Activated naive CD8-positive, alpha-beta T cell treated with anti-CD3 and anti-CD28 coated beads for 36 hours (primary cell): ENCODE measurements around the gene CD5L. TPM values are rescaled to one million over a fixed set of nuclear protein-coding genes. Genes with fewer than 3 reads are reported as not detected.

Experiments
- DNase-seq: peaks from one replicate; pipeline ENCODE4 v3.0.0; 2021
- H3K27ac Mint-ChIP-seq: one replicate; pipeline ENCODE4 v1.8.0; 2022; ENCODE audit warnings: mild to moderate bottlenecking, moderate library complexity, mixed read lengths
- H3K27me3 Mint-ChIP-seq: one replicate; pipeline ENCODE4 v1.8.0; 2022; ENCODE audit warnings: mild to moderate bottlenecking, mixed read lengths
- H3K36me3 Mint-ChIP-seq: one replicate; pipeline ENCODE4 v1.8.0; 2021; ENCODE audit warnings: mild to moderate bottlenecking, mixed read lengths
- H3K4me1 Mint-ChIP-seq: one replicate; pipeline ENCODE4 v1.8.0; 2021; ENCODE audit warnings: mixed read lengths
- H3K4me3 Mint-ChIP-seq: one replicate; pipeline ENCODE4 v1.8.0; 2022; ENCODE audit warnings: mild to moderate bottlenecking, moderate library complexity, mixed read lengths
- H3K9me3 Mint-ChIP-seq: one replicate; pipeline ENCODE4 v1.8.0; 2022; ENCODE audit warnings: mixed read lengths
- total RNA-seq, 2 experiments: library from RNA; stranded (reverse); gene quantifications; one replicate each; pipeline ENCODE4 v1.2.3, GENCODE V29; 2021

The CD5L gene
- total RNA-seq, 2 experiments from 2014 or later = not detected

GRCh38 chr1:157831968-157832626 is 9.5 kb downstream of the CD5L start:
- peaks cover 3% of the 10 kb centered on the region for H3K4me1 Mint-ChIP-seq
- H3K4me3 Mint-ChIP-seq = no peak overlapping the region
- H3K27me3 Mint-ChIP-seq = peaks cover 3% of the 10 kb centered on the region
- no peak for DNase-seq
- no peaks in the 10 kb centered on the region for H3K9me3 Mint-ChIP-seq
- no peak overlapping the region for H3K27ac Mint-ChIP-seq
- H3K36me3 Mint-ChIP-seq = no peaks in the 10 kb centered on the region

- no peaks in the 10 kb centered on the region for H3K9me3 Mint-ChIP-seq
- H3K27me3 Mint-ChIP-seq = peaks cover 3% of the 10 kb centered on the region
- H3K4me1 Mint-ChIP-seq = peaks cover 3% of the 10 kb centered on the region
- no peak overlapping the region for H3K4me3 Mint-ChIP-seq
- DNase-seq = no peak
- H3K36me3 Mint-ChIP-seq = no peaks in the 10 kb centered on the region
- H3K27ac Mint-ChIP-seq = no peak overlapping the region
These were observed 10.7 kb downstream of the CD5L start for GRCh38 chr1:157830887-157831286.

- no peak for DNase-seq
- Mint-ChIP-seq H3K9me3 (no peaks in the 10 kb centered on the region), H3K27me3 (peaks cover 3% of the 10 kb centered on the region), H3K4me1 (peaks cover 3% of the 10 kb centered on the region), H3K36me3 (no peaks in the 10 kb centered on the region), H3K4me3 (no peak overlapping the region), H3K27ac (no peak overlapping the region)
These were observed 11.9 kb downstream of the CD5L start for GRCh38 chr1:157829711-157830110.

DNA sequence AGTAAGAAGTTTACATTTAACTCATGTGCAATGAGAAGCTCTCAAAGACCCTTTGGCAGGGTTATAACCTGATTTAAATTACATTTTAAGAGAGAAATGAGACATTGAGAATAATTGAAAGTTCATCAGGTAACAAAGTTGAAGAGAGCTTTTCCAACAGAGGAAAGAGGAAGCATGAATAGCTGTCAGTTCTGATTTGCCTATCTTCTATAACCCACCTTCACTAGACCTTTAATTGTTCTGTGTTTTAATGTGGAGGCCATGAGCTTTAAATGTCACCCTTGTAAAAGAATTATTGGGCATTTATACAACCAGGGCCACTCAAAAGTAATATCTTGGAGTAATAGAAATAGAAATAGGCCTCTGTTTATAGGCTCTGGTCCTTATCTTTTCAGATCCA is 12.4 kb downstream of the CD5L start:
- Mint-ChIP-seq H3K27me3 (peaks cover 3% of the 10 kb centered on the region), H3K9me3 (no peaks in the 10 kb centered on the region), H3K4me1 (peaks cover 3% of the 10 kb centered on the region), H3K27ac (no peak overlapping the region), H3K4me3 (no peak overlapping the region), H3K36me3 (no peaks in the 10 kb centered on the region)
- DNase-seq = no peak

DNA sequence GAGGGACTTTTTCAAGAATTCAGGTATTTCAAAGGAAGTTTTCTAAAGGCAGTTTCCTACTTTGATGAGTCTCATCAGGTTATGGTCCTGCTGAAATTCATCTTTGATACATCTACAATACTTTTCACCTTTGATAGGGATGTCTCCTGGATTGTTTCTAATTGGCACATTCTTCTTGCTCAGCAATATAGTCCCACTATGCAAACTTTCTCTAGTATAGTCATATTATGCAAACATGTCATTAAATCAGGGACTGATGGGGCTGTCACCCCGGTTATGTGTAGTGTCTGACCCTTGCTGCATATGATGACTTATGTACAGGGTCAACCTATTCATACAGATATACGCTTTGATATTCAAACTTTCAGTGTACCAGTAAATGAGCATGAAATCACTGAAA is 21.3 kb downstream of the CD5L start:
- no peak overlapping the region for H3K27ac Mint-ChIP-seq
- H3K27me3 Mint-ChIP-seq = peaks cover 8% of the 10 kb centered on the region
- no peaks in the 10 kb centered on the region for H3K9me3 Mint-ChIP-seq
- H3K36me3 Mint-ChIP-seq = no peaks in the 10 kb centered on the region
- no peaks in the 10 kb centered on the region for H3K4me1 Mint-ChIP-seq
- no peak overlapping the region for H3K4me3 Mint-ChIP-seq
- no peak for DNase-seq

GRCh38 chr1:157819896-157820295 is 21.7 kb downstream of the CD5L start, which contains the start of gene FCRL1:
Gene FCRL1 (minus strand): TSS chr1:157820120. CDS start chr1:157820037, 83 bp downstream.
- H3K27me3 Mint-ChIP-seq = peaks cover 9% of the 10 kb centered on the region
- DNase-seq = no peak
- no peak within 1 kb of the TSS for H3K4me3 Mint-ChIP-seq
- H3K36me3 Mint-ChIP-seq = no peaks in the 10 kb centered on the region
- no peaks in the 10 kb centered on the region for H3K4me1 Mint-ChIP-seq
- no peaks in the 10 kb centered on the region for H3K9me3 Mint-ChIP-seq
- no peak within 1 kb of the TSS for H3K27ac Mint-ChIP-seq

- no peak for DNase-seq
- Mint-ChIP-seq H3K27me3 (peaks cover 12% of the 10 kb centered on the region), H3K36me3 (no peaks in the 10 kb centered on the region), H3K4me3 (no peak overlapping the region), H3K27ac (no peak overlapping the region), H3K4me1 (no peaks in the 10 kb centered on the region), H3K9me3 (peaks cover 1% of the 10 kb centered on the region)
These were observed 22.4 kb downstream of the CD5L start for GRCh38 chr1:157819215-157819614.

GRCh38 chr1:157813269-157813668 is 28.3 kb downstream of the CD5L start:
- DNase-seq = no peak
- peaks cover 15% of the 10 kb centered on the region for H3K27me3 Mint-ChIP-seq
- peaks cover 14% of the 10 kb centered on the region for H3K9me3 Mint-ChIP-seq
- no peak overlapping the region for H3K4me3 Mint-ChIP-seq
- H3K4me1 Mint-ChIP-seq = no peaks in the 10 kb centered on the region
- H3K27ac Mint-ChIP-seq = no peak overlapping the region
- peaks cover 2% of the 10 kb centered on the region for H3K36me3 Mint-ChIP-seq

DNA sequence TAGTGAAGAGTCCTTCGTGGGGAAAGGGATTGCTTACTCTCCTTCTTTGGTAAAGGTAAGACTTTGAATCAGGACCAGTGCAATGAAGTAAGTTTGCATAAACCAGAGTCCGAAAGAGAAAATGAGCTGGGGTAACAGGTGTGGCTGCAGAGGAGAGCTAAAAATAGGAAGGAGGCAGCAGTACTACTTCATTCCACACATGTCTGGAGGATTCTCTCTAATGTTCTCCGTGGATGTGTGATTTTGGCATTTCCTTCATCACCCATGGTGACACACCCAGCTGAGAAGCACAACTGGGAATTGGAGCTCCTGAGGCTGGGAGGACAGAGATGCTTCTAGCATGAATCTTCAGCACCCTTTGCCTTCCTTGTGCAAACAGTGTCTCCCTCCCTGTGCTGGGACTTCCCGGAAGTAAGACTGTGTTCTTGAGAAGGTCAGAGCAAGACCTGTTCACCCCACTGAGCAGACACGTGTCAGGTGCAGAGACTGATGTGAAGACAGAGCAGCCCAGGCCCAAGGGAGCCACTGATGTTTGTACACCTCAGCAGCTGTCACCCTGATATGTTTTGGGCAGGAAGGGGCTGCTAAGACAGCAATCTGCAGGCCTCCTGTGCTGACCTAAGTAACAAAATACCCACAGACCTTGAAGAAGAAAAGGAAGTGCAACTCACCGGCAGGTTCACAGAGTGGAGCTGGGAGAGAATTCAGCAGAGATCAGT is 35.0 kb downstream of the CD5L start:
- H3K27ac Mint-ChIP-seq = no peak overlapping the region
- H3K9me3 Mint-ChIP-seq = no peaks in the 10 kb centered on the region
- peaks cover 10% of the 10 kb centered on the region for H3K27me3 Mint-ChIP-seq
- no peaks in the 10 kb centered on the region for H3K4me1 Mint-ChIP-seq
- no peak overlapping the region for H3K4me3 Mint-ChIP-seq
- peak; percentile 1 for DNase-seq
- no peaks in the 10 kb centered on the region for H3K36me3 Mint-ChIP-seq

DNA sequence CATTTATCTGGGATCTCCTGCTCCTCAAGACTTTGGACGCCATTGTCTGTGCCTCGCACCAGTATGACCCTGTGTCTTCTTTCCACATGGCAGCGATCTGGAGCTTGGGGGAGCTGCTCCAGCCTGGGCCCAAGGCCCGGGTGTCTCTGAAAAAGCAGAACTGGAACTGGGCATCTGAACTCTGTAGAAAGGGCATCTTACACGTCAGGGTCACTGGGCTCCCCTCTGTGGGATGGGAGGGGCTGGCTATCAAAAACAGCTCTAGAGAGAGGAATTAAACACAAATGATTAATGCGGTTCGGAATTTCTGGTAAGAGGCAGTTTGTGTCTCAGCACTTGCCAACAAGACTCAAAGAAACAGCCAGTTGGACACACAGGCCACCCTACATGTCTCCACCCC is 37.8 kb downstream of the CD5L start:
- Mint-ChIP-seq H3K27me3 (peaks cover 8% of the 10 kb centered on the region), H3K9me3 (no peaks in the 10 kb centered on the region), H3K4me1 (no peaks in the 10 kb centered on the region), H3K36me3 (no peaks in the 10 kb centered on the region), H3K27ac (no peak overlapping the region), H3K4me3 (no peak overlapping the region)
- DNase-seq = no peak

DNA sequence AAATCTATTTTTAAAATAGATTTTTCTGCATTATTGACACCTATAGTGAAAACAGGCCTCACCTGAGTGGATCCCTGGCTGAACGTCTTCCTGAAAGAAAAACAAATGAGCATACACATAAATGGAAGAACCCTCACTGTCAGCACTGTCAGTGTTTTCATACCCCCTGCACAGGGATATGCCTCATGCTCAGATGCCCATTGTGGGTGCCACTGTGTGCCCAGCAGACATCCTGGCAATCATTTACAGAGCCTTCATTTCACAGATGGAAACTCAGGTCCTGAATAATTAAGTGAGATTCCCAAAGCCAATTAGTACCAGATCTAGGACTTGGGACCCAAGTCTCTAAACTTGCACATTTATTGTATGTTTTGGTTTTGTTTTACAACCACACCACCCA is 41.6 kb downstream of the CD5L start:
- DNase-seq = no peak
- no peaks in the 10 kb centered on the region for H3K4me1 Mint-ChIP-seq
- no peaks in the 10 kb centered on the region for H3K9me3 Mint-ChIP-seq
- no peak overlapping the region for H3K4me3 Mint-ChIP-seq
- no peaks in the 10 kb centered on the region for H3K36me3 Mint-ChIP-seq
- H3K27ac Mint-ChIP-seq = no peak overlapping the region
- no peaks in the 10 kb centered on the region for H3K27me3 Mint-ChIP-seq

DNA sequence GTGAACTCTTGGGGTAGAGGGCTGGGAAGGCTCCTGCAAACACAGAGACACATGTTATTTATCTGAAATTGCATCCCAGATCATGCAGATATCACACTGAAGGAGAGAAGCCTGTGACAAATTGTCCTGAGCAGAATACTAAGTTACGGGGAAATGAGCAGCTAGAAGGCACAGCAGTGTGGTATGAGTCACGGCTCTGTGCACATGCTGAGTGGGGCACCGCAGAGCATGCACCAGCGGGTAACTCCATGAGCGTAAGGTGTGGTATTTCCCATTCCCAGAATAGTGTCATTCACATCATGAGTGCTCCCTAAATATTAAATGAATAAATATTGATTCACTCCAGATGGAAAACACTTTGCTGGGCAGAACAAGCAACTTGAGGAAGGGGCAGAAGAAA is 43.4 kb downstream of the CD5L start:
- no peak for DNase-seq
- H3K27ac Mint-ChIP-seq = no peak overlapping the region
- H3K4me3 Mint-ChIP-seq = no peak overlapping the region
- no peaks in the 10 kb centered on the region for H3K4me1 Mint-ChIP-seq
- H3K27me3 Mint-ChIP-seq = no peaks in the 10 kb centered on the region
- no peaks in the 10 kb centered on the region for H3K36me3 Mint-ChIP-seq
- peaks cover 6% of the 10 kb centered on the region for H3K9me3 Mint-ChIP-seq

DNA sequence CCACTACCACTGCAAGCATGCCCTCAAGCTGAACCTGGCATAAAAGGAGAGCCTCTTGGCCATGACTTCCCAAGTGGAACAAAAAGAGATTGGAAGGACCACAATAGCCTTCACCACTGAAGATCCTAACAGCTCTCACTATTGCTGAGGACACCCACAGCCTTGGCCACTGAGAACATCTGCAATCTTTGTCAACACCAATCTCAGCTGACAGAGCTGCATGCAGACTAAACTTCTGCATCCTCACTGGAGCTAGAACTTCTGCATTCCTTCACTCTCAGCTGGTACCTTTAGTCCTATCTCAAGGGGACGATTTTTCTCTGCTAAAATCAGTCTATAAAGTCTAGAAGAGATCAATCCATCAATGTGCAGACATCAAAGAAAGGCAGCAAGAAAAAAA is 56.4 kb downstream of the CD5L start:
- Mint-ChIP-seq H3K36me3 (peaks cover 3% of the 10 kb centered on the region), H3K9me3 (no peaks in the 10 kb centered on the region), H3K4me3 (no peak overlapping the region), H3K27ac (no peak overlapping the region), H3K4me1 (peaks cover 10% of the 10 kb centered on the region), H3K27me3 (peaks cover 3% of the 10 kb centered on the region)
- no peak for DNase-seq

DNA sequence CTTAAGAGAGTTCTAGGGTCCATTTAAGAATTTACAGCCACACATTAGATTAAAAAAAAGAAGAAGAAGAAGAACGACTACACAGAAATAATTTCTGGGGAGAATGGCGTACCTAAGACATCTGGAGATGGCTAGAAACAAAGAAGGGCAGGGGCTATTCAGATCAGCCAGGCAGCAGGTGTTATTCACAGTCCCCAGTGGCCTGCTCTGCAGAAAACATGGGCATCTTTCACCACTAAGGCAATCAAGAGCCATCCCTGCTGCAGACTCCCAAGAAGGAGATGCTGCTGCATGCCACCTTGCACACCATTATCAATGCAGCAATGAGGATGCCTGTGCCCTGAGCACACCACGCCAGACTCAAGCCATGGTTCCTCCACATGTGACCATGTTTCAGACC is 56.8 kb downstream of the CD5L start:
- Mint-ChIP-seq H3K4me1 (peaks cover 10% of the 10 kb centered on the region), H3K4me3 (no peak overlapping the region), H3K9me3 (no peaks in the 10 kb centered on the region), H3K27ac (no peak overlapping the region), H3K36me3 (peaks cover 3% of the 10 kb centered on the region), H3K27me3 (peaks cover 3% of the 10 kb centered on the region)
- DNase-seq = no peak

- Mint-ChIP-seq H3K4me3 (no peak overlapping the region), H3K9me3 (no peaks in the 10 kb centered on the region), H3K4me1 (peaks cover 10% of the 10 kb centered on the region), H3K36me3 (peaks cover 3% of the 10 kb centered on the region), H3K27ac (no peak overlapping the region), H3K27me3 (peaks cover 3% of the 10 kb centered on the region)
- DNase-seq = no peak
These were observed 58.7 kb downstream of the CD5L start for GRCh38 chr1:157782931-157783330.

DNA sequence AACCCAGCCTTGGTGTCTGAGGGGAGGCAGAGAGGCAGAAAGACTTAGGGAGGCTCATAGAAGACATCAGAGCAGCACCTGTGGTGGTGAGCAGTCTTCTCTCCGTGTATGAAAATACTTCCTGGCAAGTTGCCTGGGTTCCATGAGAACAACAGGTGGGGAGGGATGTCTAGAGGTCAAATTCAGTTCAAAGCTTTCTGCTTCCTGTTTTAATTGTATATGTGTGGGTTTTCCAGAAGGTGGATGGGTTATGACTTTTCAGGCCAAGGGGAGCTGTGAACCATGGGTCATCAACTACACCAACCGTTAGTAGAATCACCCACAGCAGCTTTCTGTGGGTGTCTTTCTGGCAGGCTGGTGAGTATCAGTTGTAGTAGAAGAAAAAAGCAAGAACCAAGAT is 60.6 kb downstream of the CD5L start:
- no peak overlapping the region for H3K4me3 Mint-ChIP-seq
- H3K4me1 Mint-ChIP-seq = peaks cover 10% of the 10 kb centered on the region
- no peak for DNase-seq
- H3K36me3 Mint-ChIP-seq = no peaks in the 10 kb centered on the region
- peaks cover 7% of the 10 kb centered on the region for H3K27me3 Mint-ChIP-seq
- no peak overlapping the region for H3K27ac Mint-ChIP-seq
- no peaks in the 10 kb centered on the region for H3K9me3 Mint-ChIP-seq
